ENCODE measurements around the gene ETS1. TPM values are rescaled to one million over a fixed set of nuclear protein-coding genes. Genes with fewer than 3 reads are reported as not detected.

ETS1 gene
- total RNA-seq, 1 donor: 35.5 TPM

DNA sequence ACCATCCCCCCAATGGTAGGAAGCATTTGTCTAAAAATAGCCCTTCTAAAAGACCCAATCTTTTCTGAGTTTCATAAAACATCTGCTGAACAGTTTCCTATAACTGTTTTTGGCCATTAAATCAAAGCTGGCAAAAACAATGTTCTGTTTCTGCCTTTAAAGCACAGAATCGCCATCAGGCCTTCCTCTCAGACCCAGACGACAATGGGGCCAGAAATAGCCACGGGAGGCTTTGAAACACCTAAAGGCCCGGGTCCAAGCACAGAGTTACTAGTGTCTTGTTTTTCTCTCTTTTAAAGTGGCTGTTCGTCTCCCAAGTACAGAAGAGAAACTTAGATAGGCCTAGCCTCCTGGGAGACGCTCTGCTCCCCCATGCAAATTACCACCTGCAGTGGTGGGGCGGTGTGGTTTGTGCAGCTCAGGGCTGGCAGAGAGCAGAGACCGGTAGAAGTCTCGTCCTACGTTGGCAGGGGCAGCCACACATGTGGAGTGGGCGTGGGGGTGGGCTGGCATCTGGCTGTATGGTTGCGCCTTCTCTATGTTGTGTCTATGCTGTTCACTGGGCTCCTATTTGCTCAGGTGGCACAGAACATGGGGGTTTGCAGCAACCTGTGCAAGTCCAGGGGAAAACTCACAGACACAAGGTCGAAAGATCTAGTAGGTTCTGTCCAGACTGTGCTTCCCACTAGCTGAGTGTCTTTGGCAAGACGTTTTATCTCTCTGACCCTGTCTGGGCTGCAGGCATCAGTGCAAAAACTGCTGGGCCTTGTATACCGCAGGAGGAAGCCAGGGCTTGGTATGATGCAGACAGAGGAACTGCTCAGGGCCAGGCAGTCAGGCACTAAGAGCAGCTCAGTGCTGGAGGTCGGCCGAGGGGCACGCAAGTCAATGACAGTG is 23.6 kb upstream of the ETS1 start:
- TF ChIP-seq, protein P1, sequence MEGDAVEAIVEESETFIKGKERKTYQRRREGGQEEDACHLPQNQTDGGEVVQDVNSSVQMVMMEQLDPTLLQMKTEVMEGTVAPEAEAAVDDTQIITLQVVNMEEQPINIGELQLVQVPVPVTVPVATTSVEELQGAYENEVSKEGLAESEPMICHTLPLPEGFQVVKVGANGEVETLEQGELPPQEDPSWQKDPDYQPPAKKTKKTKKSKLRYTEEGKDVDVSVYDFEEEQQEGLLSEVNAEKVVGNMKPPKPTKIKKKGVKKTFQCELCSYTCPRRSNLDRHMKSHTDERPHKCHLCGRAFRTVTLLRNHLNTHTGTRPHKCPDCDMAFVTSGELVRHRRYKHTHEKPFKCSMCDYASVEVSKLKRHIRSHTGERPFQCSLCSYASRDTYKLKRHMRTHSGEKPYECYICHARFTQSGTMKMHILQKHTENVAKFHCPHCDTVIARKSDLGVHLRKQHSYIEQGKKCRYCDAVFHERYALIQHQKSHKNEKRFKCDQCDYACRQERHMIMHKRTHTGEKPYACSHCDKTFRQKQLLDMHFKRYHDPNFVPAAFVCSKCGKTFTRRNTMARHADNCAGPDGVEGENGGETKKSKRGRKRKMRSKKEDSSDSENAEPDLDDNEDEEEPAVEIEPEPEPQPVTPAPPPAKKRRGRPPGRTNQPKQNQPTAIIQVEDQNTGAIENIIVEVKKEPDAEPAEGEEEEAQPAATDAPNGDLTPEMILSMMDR (IDR thresholded peaks at IDR 0.05; ENCODE audit: insufficient read depth, low read length): no peak
- no peak overlapping the region for H3K4me3 ChIP-seq (ENCODE audit: low read depth, low read length)

DNA sequence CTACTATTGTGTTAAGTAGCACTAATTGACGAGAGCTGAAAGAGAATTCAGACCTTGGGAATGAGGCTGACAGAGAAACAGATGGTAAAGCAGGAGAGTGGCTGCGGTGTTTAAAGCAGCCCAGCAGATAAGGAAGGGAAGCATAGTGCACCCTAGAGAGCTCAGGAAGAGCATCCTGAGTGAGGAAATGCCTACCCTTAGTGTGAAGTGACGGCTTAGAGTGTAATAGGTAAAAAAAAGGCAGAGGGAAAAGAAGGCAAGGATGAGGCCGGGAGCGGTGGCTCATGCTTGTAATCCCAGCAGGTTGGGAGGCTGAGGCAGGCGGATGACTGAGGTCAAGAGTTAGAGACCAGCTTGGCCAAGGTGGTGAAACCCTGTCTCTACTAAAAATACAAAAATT is 22.4 kb upstream of the ETS1 start:
- no peak overlapping the region for H3K4me3 ChIP-seq (ENCODE audit: low read depth, low read length)
- TF ChIP-seq, protein P1 (IDR thresholded peaks at IDR 0.05; ENCODE audit: insufficient read depth, low read length): no peak

More for the DNA sequence above, 23.6 kb upstream of the ETS1 start:
- DNase-seq (ENCODE audit: low read depth): no peak

DNA sequence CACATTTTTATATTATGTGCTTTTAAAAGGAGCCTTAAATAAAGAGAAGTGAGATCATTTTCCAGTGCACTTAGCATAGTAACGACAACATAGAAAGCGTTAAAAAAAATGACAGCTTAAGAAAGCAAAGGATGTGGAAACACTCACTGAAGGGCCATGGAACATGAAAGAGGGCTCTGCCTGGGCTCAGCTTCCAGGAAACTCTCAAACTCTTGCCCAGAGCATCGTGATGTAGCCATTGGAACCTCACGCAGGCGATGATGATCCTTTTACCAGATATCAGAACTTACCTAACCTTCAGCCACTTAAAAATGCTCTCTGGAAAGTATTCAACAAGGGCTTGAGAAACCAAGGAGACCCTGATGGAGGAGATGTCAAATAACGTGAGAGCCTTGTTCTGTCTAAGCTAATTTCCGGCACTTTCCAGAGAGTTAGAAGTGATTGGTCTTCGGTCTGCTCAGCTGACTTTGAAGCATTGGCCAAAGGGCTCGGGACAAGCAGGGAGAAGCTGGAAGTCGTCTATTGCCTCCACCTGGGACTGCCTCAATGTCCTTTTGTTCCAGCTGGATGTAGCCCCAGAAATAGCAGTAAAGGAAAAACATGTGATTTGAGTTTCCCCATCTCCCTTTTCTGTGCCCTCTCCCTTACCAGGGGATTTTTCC is 21.5 kb upstream of the ETS1 start:
- H3K4me3 ChIP-seq (ENCODE audit: low read depth, low read length): no peak overlapping the region
- DNase-seq (ENCODE audit: low read depth): no peak
- TF ChIP-seq, protein P1 (IDR thresholded peaks at IDR 0.05; ENCODE audit: insufficient read depth, low read length): no peak

More for the DNA sequence above, 22.4 kb upstream of the ETS1 start:
- DNase-seq (ENCODE audit: low read depth): no peak

DNA sequence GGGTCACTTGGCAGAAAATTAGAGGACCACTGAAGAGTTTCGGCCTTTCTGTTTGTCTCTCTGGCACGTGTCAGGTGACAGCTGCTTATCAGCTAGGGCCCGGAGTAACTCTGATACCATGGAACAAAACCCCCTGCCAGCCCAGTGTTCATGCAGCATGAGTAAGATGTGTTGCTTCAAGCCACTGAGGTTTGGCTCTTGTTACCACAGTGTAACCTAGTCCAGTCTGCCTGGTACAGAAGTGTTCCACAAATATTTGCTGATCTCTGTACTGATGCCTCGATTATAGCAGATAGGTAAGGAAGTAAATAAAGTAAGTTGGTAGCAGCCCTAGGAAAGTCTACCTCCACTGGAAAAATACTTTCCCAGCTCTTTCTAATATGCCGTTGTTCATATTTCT is 20.5 kb upstream of the ETS1 start:
- TF ChIP-seq, protein P1 (IDR thresholded peaks at IDR 0.05; ENCODE audit: insufficient read depth, low read length): no peak
- H3K4me3 ChIP-seq (ENCODE audit: low read depth, low read length): no peak overlapping the region
- no peak for DNase-seq (ENCODE audit: low read depth)

- DNase-seq (ENCODE audit: low read depth): no peak
- H3K4me3 ChIP-seq (ENCODE audit: low read depth, low read length): no peak overlapping the region
- TF ChIP-seq, protein P1 (IDR thresholded peaks at IDR 0.05; ENCODE audit: insufficient read depth, low read length): no peak
Measured at GRCh38 chr11:128604723-128605122, 17.4 kb upstream of the ETS1 start.

DNA sequence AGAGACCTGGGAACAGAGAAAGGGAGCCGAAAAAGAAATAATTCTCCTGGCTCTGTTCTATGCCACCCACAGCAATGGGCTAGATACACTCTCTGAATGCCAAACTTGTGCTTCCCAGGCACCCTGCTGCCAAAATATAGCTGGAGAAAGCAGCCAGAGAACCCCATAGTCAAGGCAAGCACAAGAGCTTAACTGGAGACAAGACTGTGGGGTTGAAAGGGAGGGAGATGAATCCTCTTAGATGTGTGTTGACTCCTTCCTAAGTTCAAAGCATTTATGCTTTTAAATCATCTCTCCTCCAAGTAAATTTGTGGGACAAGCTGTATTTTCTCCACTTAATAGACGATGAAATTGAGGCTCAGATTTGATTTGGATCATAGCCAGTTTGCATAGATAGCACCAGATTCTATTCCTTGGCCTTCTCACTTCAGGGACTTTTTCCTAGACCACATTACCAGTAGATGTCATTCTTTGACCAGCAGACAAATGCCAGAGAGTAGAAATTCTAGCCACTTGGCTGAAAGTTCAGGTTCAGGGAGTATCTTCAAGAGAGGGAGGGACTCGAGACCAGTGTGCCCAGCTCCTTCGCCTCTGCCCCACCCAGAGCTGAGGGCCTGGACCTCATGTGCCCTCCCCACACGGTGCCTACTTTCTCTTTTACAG is 16.5 kb upstream of the ETS1 start:
- no peak overlapping the region for H3K4me3 ChIP-seq (ENCODE audit: low read depth, low read length)
- TF ChIP-seq, protein P1 (IDR thresholded peaks at IDR 0.05; ENCODE audit: insufficient read depth, low read length): no peak
- DNase-seq (ENCODE audit: low read depth): peak; percentile 37

All from fibroblast of the aortic adventitia (primary cell).